Neural cell (in vitro differentiated cells): ENCODE results near the gene AP5Z1. TPM values are rescaled to one million over a fixed set of nuclear protein-coding genes. Genes with fewer than 3 reads are reported as not detected.

Experiments used
- H2AFZ ChIP-seq: fragments of 200-600, 300-800 bp; sonication (generic), shearing (Covaris generic); 2 replicates; pipeline ENCODE4 v1.6.0; 2014; ENCODE audit warnings: low read depth, mild to moderate bottlenecking, antibody characterized with exemption, low read length, moderate library complexity
- H3F3A ChIP-seq: fragments of 200-600 bp; shearing (Covaris generic); 2 replicates; pipeline ENCODE4 v1.6.1; 2016; ENCODE audit warnings: mild to moderate bottlenecking, moderate library complexity, mixed read lengths, antibody characterized with exemption, low read length; ENCODE audit not compliant: insufficient read depth, poor library complexity, severe bottlenecking
- H3K27ac ChIP-seq: fragments of 200-600, 300-800 bp; sonication (generic), shearing (Covaris generic); 2 replicates; pipeline ENCODE4 v1.5.1; 2014; ENCODE audit warnings: mild to moderate bottlenecking, low read length, moderate library complexity
- H3K27me3 ChIP-seq: fragments of 300-800, 200-600 bp; sonication (generic), shearing (Covaris generic); 2 replicates; pipeline ENCODE4 v1.6.0; 2014; ENCODE audit warnings: mild to moderate bottlenecking, low read depth, low read length, moderate library complexity; ENCODE audit not compliant: insufficient read depth
- H3K36me3 ChIP-seq: fragments of 300-800, 200-600 bp; sonication (generic), shearing (Covaris generic); 2 replicates; pipeline ENCODE4 v1.5.1; 2014; ENCODE audit warnings: mild to moderate bottlenecking, antibody characterized with exemption, low read length, moderate library complexity; ENCODE audit not compliant: insufficient read depth
- H3K4me2 ChIP-seq: fragments of 300-800, 200-600 bp; sonication (generic), shearing (Covaris generic); 2 replicates; pipeline ENCODE4 v1.6.0; 2014; ENCODE audit warnings: mild to moderate bottlenecking, low read length
- H3K4me3 ChIP-seq: fragments of 300-800, 200-600 bp; sonication (generic), shearing (Covaris generic); 2 replicates; pipeline ENCODE4 v1.5.1; 2014; ENCODE audit warnings: mild to moderate bottlenecking, low read length, moderate library complexity
- H3K79me2 ChIP-seq: fragments of 200-600 bp; shearing (Covaris generic); replicated peaks from 2 replicates; pipeline ENCODE4 v1.6.0; 2014; ENCODE audit warnings: mild to moderate bottlenecking, low read length, moderate library complexity; ENCODE audit not compliant: insufficient read depth
- H3K9ac ChIP-seq: fragments of 300-800, 200-600 bp; sonication (generic), shearing (Covaris generic); 2 replicates; pipeline ENCODE4 v1.6.1; 2016; ENCODE audit warnings: mild to moderate bottlenecking, low read length, mixed read lengths
- H3K9me2 ChIP-seq: fragments of 200-600 bp; shearing (Covaris generic); 2 replicates; pipeline ENCODE4 v1.6.1; 2016; ENCODE audit warnings: mild to moderate bottlenecking, low read length, mixed read lengths; ENCODE audit not compliant: insufficient read depth
- H3K9me3 ChIP-seq: fragments of 200-600, 300-800 bp; sonication (generic), shearing (Covaris generic); 2 replicates; pipeline ENCODE4 v1.6.1; 2016; ENCODE audit warnings: mild to moderate bottlenecking, mixed run types, low read length, moderate library complexity, mixed read lengths
- H4K20me1 ChIP-seq: fragments of 200-600 bp; shearing (Covaris generic); 2 replicates; pipeline ENCODE4 v1.6.1; 2016; ENCODE audit warnings: mild to moderate bottlenecking, mixed run types; ENCODE audit not compliant: insufficient read depth
- CTCF ChIP-seq: fragments of 450-650 bp; IDR thresholded peaks from 2 replicates; pipeline ENCODE4 v1.5.1; 2014; ENCODE audit warnings: antibody characterized with exemption, mild to moderate bottlenecking, moderate library complexity; ENCODE audit not compliant: poor library complexity, severe bottlenecking
- EP300 ChIP-seq: fragments of 450-650 bp; conservative IDR thresholded peaks from 2 replicates; pipeline ENCODE4 v1.6.1; 2014; ENCODE audit warnings: antibody characterized with exemption, mild to moderate bottlenecking, moderate library complexity; ENCODE audit not compliant: poor library complexity, severe bottlenecking
- EZH2 ChIP-seq: fragments of 200-600, 300-800 bp; shearing (Covaris generic), sonication (generic); IDR thresholded peaks from 2 replicates; pipeline ENCODE4 v1.6.1; 2014; ENCODE audit warnings: antibody characterized with exemption, low read length, borderline replicate concordance, mild to moderate bottlenecking; ENCODE audit not compliant: insufficient read depth, poor library complexity, severe bottlenecking
- MXI1 ChIP-seq: fragments of 450-650 bp; conservative IDR thresholded peaks from 2 replicates; pipeline ENCODE4 v1.6.1; 2014; ENCODE audit warnings: antibody characterized with exemption, mild to moderate bottlenecking; ENCODE audit not compliant: poor library complexity, severe bottlenecking
- POLR2AphosphoS5 ChIP-seq: IDR thresholded peaks from 2 replicates; pipeline ENCODE4 v1.6.1; 2012
- RAD21 ChIP-seq: fragments of 450-650 bp; conservative IDR thresholded peaks from 2 replicates; pipeline ENCODE4 v1.6.1; 2014; ENCODE audit warnings: antibody characterized with exemption, mild to moderate bottlenecking, moderate library complexity
- REST ChIP-seq: IDR thresholded peaks from 2 replicates; pipeline ENCODE4 v1.6.1; 2012; ENCODE audit warnings: borderline replicate concordance
- SMC3 ChIP-seq: fragments of 450-650 bp; conservative IDR thresholded peaks from 2 replicates; pipeline ENCODE4 v1.6.1; 2014; ENCODE audit warnings: antibody characterized with exemption, mild to moderate bottlenecking, moderate library complexity; ENCODE audit not compliant: poor library complexity
- TAF1 ChIP-seq: IDR thresholded peaks from 2 replicates; pipeline ENCODE4 v1.6.1; 2012; ENCODE audit warnings: low read depth
- polyA plus RNA-seq: library from polyadenylated mRNA; depleted of rRNA; stranded (reverse); fragments of >200 nt; gene quantifications from 2 replicates; pipeline ENCODE4 v1.2.3, GENCODE V29; 2014

Gene AP5Z1
- polyA plus RNA-seq, 1 donor from 2014 or later, result 36.9 TPM

GRCh38 chr7:4765776-4766490, 9.5 kb upstream of the AP5Z1 start:
- no peak overlapping the region for H2AFZ ChIP-seq
- no peaks in the 10 kb centered on the region for H3K36me3 ChIP-seq
- no peak overlapping the region for H3K27ac ChIP-seq
- no peaks in the 10 kb centered on the region for H3K9me3 ChIP-seq
- H3K27me3 ChIP-seq, result no peaks in the 10 kb centered on the region
- no peak overlapping the region for H3K9ac ChIP-seq
- no peak overlapping the region for H3K4me2 ChIP-seq
- no peaks in the 10 kb centered on the region for H3F3A ChIP-seq
- H3K79me2 ChIP-seq, result no peaks in the 10 kb centered on the region
- no peaks in the 10 kb centered on the region for H4K20me1 ChIP-seq
- H3K4me3 ChIP-seq, result no peak overlapping the region
- TF ChIP-seq CTCF (peak; percentile 28), TAF1 (no peak)
- no peaks in the 10 kb centered on the region for H3K9me2 ChIP-seq

- no peaks in the 10 kb centered on the region for H3K79me2 ChIP-seq
- no peaks in the 10 kb centered on the region for H3K9me2 ChIP-seq
- no peaks in the 10 kb centered on the region for H3K36me3 ChIP-seq
- H4K20me1 ChIP-seq, result no peaks in the 10 kb centered on the region
- no peak overlapping the region for H3K4me3 ChIP-seq
- H3K9me3 ChIP-seq, result no peaks in the 10 kb centered on the region
- H3K27ac ChIP-seq, result no peak overlapping the region
- no peak overlapping the region for H2AFZ ChIP-seq
- H3K27me3 ChIP-seq, result no peaks in the 10 kb centered on the region
- no peak overlapping the region for H3K4me2 ChIP-seq
- H3F3A ChIP-seq, result no peaks in the 10 kb centered on the region
- TF ChIP-seq RAD21 (no peak), TAF1 (no peak), EP300 (no peak), MXI1 (no peak), POLR2AphosphoS5 (no peak), SMC3 (no peak), REST (no peak), CTCF (no peak), EZH2 (no peak)
- H3K9ac ChIP-seq, result no peak overlapping the region
These were observed 8.5 kb upstream of the AP5Z1 start for GRCh38 chr7:4766666-4767519.
